Glutamatergic neuron (in vitro differentiated cells): ENCODE measurements around the gene CTNNA2. TPM values are rescaled to one million over a fixed set of nuclear protein-coding genes. Genes with fewer than 3 reads are reported as not detected.

Experiments used
- DNase-seq: peaks from one replicate; pipeline ENCODE4 v3.0.0; 2022
- H3K27ac Mint-ChIP-seq: one replicate; pipeline ENCODE4 v1.8.0; 2020; ENCODE audit warnings: mild to moderate bottlenecking, mixed read lengths, inconsistent platforms; ENCODE audit not compliant: unreplicated experiment
- H3K27me3 Mint-ChIP-seq: one replicate; pipeline ENCODE4 v1.8.0; 2020; ENCODE audit warnings: mild to moderate bottlenecking, moderate library complexity, mixed read lengths, inconsistent platforms; ENCODE audit not compliant: unreplicated experiment
- H3K36me3 Mint-ChIP-seq: one replicate; pipeline ENCODE4 v1.8.0; 2020; ENCODE audit warnings: mild to moderate bottlenecking, mixed read lengths, inconsistent platforms; ENCODE audit not compliant: unreplicated experiment
- H3K4me1 Mint-ChIP-seq: one replicate; pipeline ENCODE4 v1.8.0; 2020; ENCODE audit warnings: mild to moderate bottlenecking, low read depth, mixed read lengths, inconsistent platforms; ENCODE audit not compliant: unreplicated experiment
- H3K4me3 Mint-ChIP-seq: one replicate; pipeline ENCODE4 v1.8.0; 2020; ENCODE audit warnings: mild to moderate bottlenecking, mixed read lengths, inconsistent platforms; ENCODE audit not compliant: unreplicated experiment
- H3K9me3 Mint-ChIP-seq: one replicate; pipeline ENCODE4 v1.8.0; 2020; ENCODE audit warnings: mild to moderate bottlenecking, moderate library complexity, mixed read lengths, inconsistent platforms; ENCODE audit not compliant: unreplicated experiment
- total RNA-seq: library from RNA; stranded (reverse); fragmentation: NEBNext Ultra II Directional; extraction: Animal tissue kit (Norgen Biotek cat#: 25700); gene quantifications from one replicate; pipeline ENCODE4 v1.2.1, GENCODE V29; 2021; ENCODE audit not compliant: unreplicated experiment
- TF ChIP-seq, protein P1 (sequence below): fragments of 200-600 bp; sonication (generic); IDR thresholded peaks from one replicate; pipeline ENCODE4 v1.5.0; 2021; ENCODE audit not compliant: partially characterized antibody, unreplicated experiment

The CTNNA2 gene
- total RNA-seq, 1 donor from 2014 or later, result 76.2 TPM

GRCh38 chr2:79952616-79953015, 439.8 kb downstream of the CTNNA2 start:
- Mint-ChIP-seq H3K4me3 (no peak overlapping the region), H3K36me3 (no peaks in the 10 kb centered on the region), H3K27me3 (peaks cover 1% of the 10 kb centered on the region), H3K4me1 (peaks cover 3% of the 10 kb centered on the region), H3K27ac (no peak overlapping the region), H3K9me3 (no peaks in the 10 kb centered on the region)
- DNase-seq, result no peak
- TF ChIP-seq, protein P1, sequence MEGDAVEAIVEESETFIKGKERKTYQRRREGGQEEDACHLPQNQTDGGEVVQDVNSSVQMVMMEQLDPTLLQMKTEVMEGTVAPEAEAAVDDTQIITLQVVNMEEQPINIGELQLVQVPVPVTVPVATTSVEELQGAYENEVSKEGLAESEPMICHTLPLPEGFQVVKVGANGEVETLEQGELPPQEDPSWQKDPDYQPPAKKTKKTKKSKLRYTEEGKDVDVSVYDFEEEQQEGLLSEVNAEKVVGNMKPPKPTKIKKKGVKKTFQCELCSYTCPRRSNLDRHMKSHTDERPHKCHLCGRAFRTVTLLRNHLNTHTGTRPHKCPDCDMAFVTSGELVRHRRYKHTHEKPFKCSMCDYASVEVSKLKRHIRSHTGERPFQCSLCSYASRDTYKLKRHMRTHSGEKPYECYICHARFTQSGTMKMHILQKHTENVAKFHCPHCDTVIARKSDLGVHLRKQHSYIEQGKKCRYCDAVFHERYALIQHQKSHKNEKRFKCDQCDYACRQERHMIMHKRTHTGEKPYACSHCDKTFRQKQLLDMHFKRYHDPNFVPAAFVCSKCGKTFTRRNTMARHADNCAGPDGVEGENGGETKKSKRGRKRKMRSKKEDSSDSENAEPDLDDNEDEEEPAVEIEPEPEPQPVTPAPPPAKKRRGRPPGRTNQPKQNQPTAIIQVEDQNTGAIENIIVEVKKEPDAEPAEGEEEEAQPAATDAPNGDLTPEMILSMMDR, result no peak

- Mint-ChIP-seq H3K9me3 (no peaks in the 10 kb centered on the region), H3K27me3 (no peaks in the 10 kb centered on the region), H3K27ac (no peak overlapping the region), H3K36me3 (no peaks in the 10 kb centered on the region), H3K4me3 (no peak overlapping the region), H3K4me1 (peaks cover under 1% of the 10 kb centered on the region)
- DNase-seq, result no peak
- TF ChIP-seq, protein P1, result no peak
Observed at GRCh38 chr2:79960035-79960434, 447.2 kb downstream of the CTNNA2 start.

DNA sequence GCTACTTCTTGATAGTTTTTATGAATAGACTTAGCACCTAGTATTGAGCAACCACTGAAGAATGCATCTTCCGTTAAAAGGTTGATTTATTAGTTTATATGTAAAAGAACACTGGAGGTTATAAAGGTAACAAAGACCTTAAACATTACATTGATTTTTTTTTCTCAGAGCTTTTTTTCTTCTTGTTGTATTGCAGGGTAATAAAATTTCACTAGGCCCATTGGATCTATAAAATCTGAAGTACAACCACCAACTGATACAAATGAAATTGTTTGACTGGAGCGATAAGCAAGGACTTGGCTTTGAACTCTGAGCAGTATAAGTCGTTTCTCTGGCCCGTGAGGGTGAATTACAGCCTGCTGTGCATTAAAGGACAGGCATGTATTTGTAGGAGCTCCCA, 447.7 kb downstream of the CTNNA2 start:
- Mint-ChIP-seq H3K27me3 (no peaks in the 10 kb centered on the region), H3K4me3 (no peak overlapping the region), H3K36me3 (no peaks in the 10 kb centered on the region), H3K27ac (no peak overlapping the region), H3K9me3 (no peaks in the 10 kb centered on the region), H3K4me1 (peaks cover 3% of the 10 kb centered on the region)
- TF ChIP-seq, protein P1, result no peak
- no peak for DNase-seq

DNA sequence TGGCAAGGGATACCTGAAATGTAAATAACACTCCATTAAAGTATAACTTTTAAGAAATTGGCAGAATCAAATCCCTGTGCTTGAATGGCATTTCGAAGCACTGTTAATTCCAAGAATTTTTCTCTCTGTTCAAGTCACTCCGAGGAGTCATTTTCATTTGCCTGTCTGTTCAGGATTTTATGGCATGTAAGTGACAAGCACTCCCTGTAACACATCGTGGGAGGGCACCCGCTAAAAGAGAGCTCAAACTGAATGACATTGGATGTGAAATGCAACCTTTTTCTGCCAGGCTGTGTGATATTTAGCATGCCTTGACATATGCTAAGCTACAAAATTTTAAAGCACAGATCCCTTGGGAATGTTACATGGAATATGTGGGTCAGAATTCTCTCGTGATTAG, 452.1 kb downstream of the CTNNA2 start:
- no peaks in the 10 kb centered on the region for H3K36me3 Mint-ChIP-seq
- H3K27ac Mint-ChIP-seq, result no peak overlapping the region
- no peak for DNase-seq
- TF ChIP-seq, protein P1, result no peak
- H3K4me1 Mint-ChIP-seq, result peaks cover 3% of the 10 kb centered on the region
- H3K9me3 Mint-ChIP-seq, result no peaks in the 10 kb centered on the region
- no peaks in the 10 kb centered on the region for H3K27me3 Mint-ChIP-seq
- no peak overlapping the region for H3K4me3 Mint-ChIP-seq

GRCh38 chr2:79966369-79966768, 453.5 kb downstream of the CTNNA2 start:
- TF ChIP-seq, protein P1, result no peak
- Mint-ChIP-seq H3K4me1 (peaks cover 3% of the 10 kb centered on the region), H3K27ac (no peak overlapping the region), H3K9me3 (no peaks in the 10 kb centered on the region), H3K27me3 (no peaks in the 10 kb centered on the region), H3K4me3 (no peak overlapping the region), H3K36me3 (no peaks in the 10 kb centered on the region)
- no peak for DNase-seq
